ENCODE data around the gene CALM3.
A peak's percentile ranks its signal among the peaks of the same experiment; 100 is the strongest.

The CALM3 gene

GRCh38 chr19:46596008-46596407, 5.1 kb upstream of the CALM3 start:
- no peak overlapping the region for H3K4me3 ChIP-seq (ENCODE audit: low read length)
- DNase-seq (ENCODE audit: low read depth, low spot score) = no peak

- no peak for DNase-seq (ENCODE audit: low read depth, low spot score)
- H3K4me3 ChIP-seq (ENCODE audit: low read length) = no peak overlapping the region
These were observed 2.7 kb upstream of the CALM3 start for GRCh38 chr19:46598372-46598917.

GRCh38 chr19:46599716-46600373, 1.3 kb upstream of the CALM3 start:
- DNase-seq (ENCODE audit: low read depth, low spot score) = no peak
- peak overlapping the region; percentile 100 for H3K4me3 ChIP-seq (ENCODE audit: low read length)

GRCh38 chr19:46600384-46601317, 479 bp upstream of the CALM3 start:
- H3K4me3 ChIP-seq (ENCODE audit: low read length) = peak overlapping the region; percentile 100
- DNase-seq (ENCODE audit: low read depth, low spot score) = peak; percentile 98

- DNase-seq (ENCODE audit: low read depth, low spot score) = no peak
- peak overlapping the region; percentile 100 for H3K4me3 ChIP-seq (ENCODE audit: low read length)
These were observed 1.5 kb downstream of the CALM3 start for GRCh38 chr19:46602392-46603194.

- peak overlapping the region; percentile 100 for H3K4me3 ChIP-seq (ENCODE audit: low read length)
- DNase-seq (ENCODE audit: low read depth, low spot score) = no peak
These were observed 2.1 kb downstream of the CALM3 start for GRCh38 chr19:46603195-46603637.

- no peak for DNase-seq (ENCODE audit: low read depth, low spot score)
- H3K4me3 ChIP-seq (ENCODE audit: low read length) = no peak overlapping the region
These were observed 2.7 kb downstream of the CALM3 start for GRCh38 chr19:46603752-46604231.

- H3K4me3 ChIP-seq (ENCODE audit: low read length) = no peak overlapping the region
- DNase-seq (ENCODE audit: low read depth, low spot score) = no peak
These were observed 3.7 kb downstream of the CALM3 start for GRCh38 chr19:46604781-46605355.

- DNase-seq (ENCODE audit: low read depth, low spot score) = no peak
These were observed 4.3 kb downstream of the CALM3 start for GRCh38 chr19:46605356-46605821.

GRCh38 chr19:46606019-46606418, 4.9 kb downstream of the CALM3 start:
- no peak for DNase-seq (ENCODE audit: low read depth, low spot score)
- no peak overlapping the region for H3K4me3 ChIP-seq (ENCODE audit: low read length)

More at GRCh38 chr19:46605356-46605821, 4.3 kb downstream of the CALM3 start:
- H3K4me3 ChIP-seq (ENCODE audit: low read length) = no peak overlapping the region

GRCh38 chr19:46606681-46607447, 5.7 kb downstream of the CALM3 start:
- DNase-seq (ENCODE audit: low read depth, low spot score) = no peak
- no peak overlapping the region for H3K4me3 ChIP-seq (ENCODE audit: low read length)

- no peak overlapping the region for H3K4me3 ChIP-seq (ENCODE audit: low read length)
- DNase-seq (ENCODE audit: low read depth, low spot score) = no peak
These were observed 6.3 kb downstream of the CALM3 start for GRCh38 chr19:46607448-46607841.

GRCh38 chr19:46608178-46608577, 7.0 kb downstream of the CALM3 start:
- DNase-seq (ENCODE audit: low read depth, low spot score) = no peak

GRCh38 chr19:46608581-46609345, 7.6 kb downstream of the CALM3 start:
- no peak for DNase-seq (ENCODE audit: low read depth, low spot score)
- H3K4me3 ChIP-seq (ENCODE audit: low read length) = no peak overlapping the region

More at GRCh38 chr19:46608178-46608577, 7.0 kb downstream of the CALM3 start:
- no peak overlapping the region for H3K4me3 ChIP-seq (ENCODE audit: low read length)

- no peak for DNase-seq (ENCODE audit: low read depth, low spot score)
- H3K4me3 ChIP-seq (ENCODE audit: low read length) = no peak overlapping the region
These were observed 8.6 kb downstream of the CALM3 start for GRCh38 chr19:46609511-46610412.

- DNase-seq (ENCODE audit: low read depth, low spot score) = no peak
- H3K4me3 ChIP-seq (ENCODE audit: low read length) = no peak overlapping the region
These were observed 9.3 kb downstream of the CALM3 start for GRCh38 chr19:46610413-46610775.
